ENCODE data around the gene DMPK. TPM values are rescaled to one million over a fixed set of nuclear protein-coding genes. Genes with fewer than 3 reads are reported as not detected.

Gene DMPK
- total and polyA plus RNA-seq, 2 donors (not counting 1 experiment from before 2014, with no cell fraction given) = 54.7 to 115 TPM

DNA sequence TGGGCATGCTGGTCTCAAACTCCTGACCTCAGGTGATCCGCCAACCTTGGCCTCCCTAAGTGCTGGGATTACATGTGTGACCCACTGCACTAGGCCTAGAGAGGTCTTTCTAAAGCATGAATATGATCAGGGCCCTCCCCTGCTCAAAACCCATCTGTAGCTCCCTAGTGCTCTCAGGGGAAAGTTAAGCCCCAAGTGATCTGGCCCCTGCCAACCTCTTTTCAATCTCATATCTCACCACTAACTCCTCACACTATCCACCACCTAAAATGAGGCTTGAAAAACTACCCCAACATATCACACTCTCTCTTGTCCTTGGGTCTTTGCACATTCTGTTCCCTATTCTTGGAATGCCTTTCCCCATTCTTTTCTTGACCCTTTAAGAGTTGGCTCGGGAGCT lies 12.3 kb upstream of the DMPK start:
- no peak overlapping the region for H3K4me3 ChIP-seq (replicated peaks in 1 of 4; ENCODE audit: control extremely low read depth in 1 of 4, insufficient read depth in 1 of 4, low read depth in 3 of 4, low read length in 4 of 4)
- no peak overlapping the region for H3K27ac ChIP-seq (ENCODE audit: insufficient read depth, low read length)
- H3K36me3 ChIP-seq (ENCODE audit: control insufficient read depth, insufficient read depth, low read length) = peaks cover 3% of the 10 kb centered on the region
- no peak overlapping the region for H3K9ac ChIP-seq (ENCODE audit: insufficient read depth, low read length)
- no peaks in the 10 kb centered on the region for H3K9me3 ChIP-seq (ENCODE audit: control insufficient read depth, insufficient read depth, low read depth, low read length)
- no peak overlapping the region for H2AFZ ChIP-seq (ENCODE audit: low read length)
- no peak overlapping the region for H3K4me2 ChIP-seq (ENCODE audit: extremely low read depth, insufficient read depth, low read length)
- peaks cover 19% of the 10 kb centered on the region for H3K79me2 ChIP-seq (ENCODE audit: control insufficient read depth, insufficient read depth, low read length)
- DNase-seq (ENCODE audit: low read depth in 2 of 2) = no peak
- no peak for TF ChIP-seq EZH2 (IDR thresholded peaks at IDR 0.05; ENCODE audit: low read length, missing control alignments)
- TF ChIP-seq, protein P1, sequence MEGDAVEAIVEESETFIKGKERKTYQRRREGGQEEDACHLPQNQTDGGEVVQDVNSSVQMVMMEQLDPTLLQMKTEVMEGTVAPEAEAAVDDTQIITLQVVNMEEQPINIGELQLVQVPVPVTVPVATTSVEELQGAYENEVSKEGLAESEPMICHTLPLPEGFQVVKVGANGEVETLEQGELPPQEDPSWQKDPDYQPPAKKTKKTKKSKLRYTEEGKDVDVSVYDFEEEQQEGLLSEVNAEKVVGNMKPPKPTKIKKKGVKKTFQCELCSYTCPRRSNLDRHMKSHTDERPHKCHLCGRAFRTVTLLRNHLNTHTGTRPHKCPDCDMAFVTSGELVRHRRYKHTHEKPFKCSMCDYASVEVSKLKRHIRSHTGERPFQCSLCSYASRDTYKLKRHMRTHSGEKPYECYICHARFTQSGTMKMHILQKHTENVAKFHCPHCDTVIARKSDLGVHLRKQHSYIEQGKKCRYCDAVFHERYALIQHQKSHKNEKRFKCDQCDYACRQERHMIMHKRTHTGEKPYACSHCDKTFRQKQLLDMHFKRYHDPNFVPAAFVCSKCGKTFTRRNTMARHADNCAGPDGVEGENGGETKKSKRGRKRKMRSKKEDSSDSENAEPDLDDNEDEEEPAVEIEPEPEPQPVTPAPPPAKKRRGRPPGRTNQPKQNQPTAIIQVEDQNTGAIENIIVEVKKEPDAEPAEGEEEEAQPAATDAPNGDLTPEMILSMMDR (conservative IDR thresholded peaks at IDR 0.05 in 1 of 2, IDR thresholded peaks at IDR 0.05 in 1 of 2; ENCODE audit: low read depth in 1 of 2, low read length in 2 of 2) = no peak
- H4K20me1 ChIP-seq (ENCODE audit: control insufficient read depth, extremely low read depth, insufficient read depth, low read length) = no peaks in the 10 kb centered on the region
- peaks cover 8% of the 10 kb centered on the region for H3K4me1 ChIP-seq (ENCODE audit: control insufficient read depth, extremely low read depth, insufficient read depth, low read length)
- no peaks in the 10 kb centered on the region for H3K27me3 ChIP-seq (ENCODE audit: control insufficient read depth, insufficient read depth, low read length)

DNA sequence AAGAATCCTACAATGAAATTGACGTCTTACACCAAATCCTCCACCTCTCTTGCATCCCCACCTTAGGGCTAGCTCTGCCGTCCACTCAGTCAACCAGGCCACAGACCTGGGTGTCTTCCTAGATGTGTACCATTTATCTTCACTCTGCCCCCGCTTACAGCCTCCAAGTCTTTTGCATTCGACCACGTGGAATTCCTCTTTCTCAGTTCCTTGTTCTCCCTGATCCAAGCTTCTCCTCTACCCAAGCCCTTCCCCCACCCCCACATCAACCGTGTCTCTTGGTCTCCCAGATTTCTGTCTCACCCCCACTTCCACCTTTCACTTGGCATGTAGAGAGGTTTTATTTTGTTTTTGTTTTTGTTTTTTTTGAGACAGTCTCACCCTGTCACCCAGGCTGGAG lies 11.6 kb upstream of the DMPK start:
- H3K79me2 ChIP-seq (ENCODE audit: control insufficient read depth, insufficient read depth, low read length) = peaks cover 19% of the 10 kb centered on the region
- H3K4me2 ChIP-seq (ENCODE audit: extremely low read depth, insufficient read depth, low read length) = no peak overlapping the region
- H3K4me1 ChIP-seq (ENCODE audit: control insufficient read depth, extremely low read depth, insufficient read depth, low read length) = peaks cover 8% of the 10 kb centered on the region
- H4K20me1 ChIP-seq (ENCODE audit: control insufficient read depth, extremely low read depth, insufficient read depth, low read length) = no peaks in the 10 kb centered on the region
- H3K27ac ChIP-seq (ENCODE audit: insufficient read depth, low read length) = no peak overlapping the region
- H3K4me3 ChIP-seq (replicated peaks in 1 of 4; ENCODE audit: control extremely low read depth in 1 of 4, insufficient read depth in 1 of 4, low read depth in 3 of 4, low read length in 4 of 4) = no peak overlapping the region
- no peaks in the 10 kb centered on the region for H3K9me3 ChIP-seq (ENCODE audit: control insufficient read depth, insufficient read depth, low read depth, low read length)
- no peak overlapping the region for H3K9ac ChIP-seq (ENCODE audit: insufficient read depth, low read length)
- H3K36me3 ChIP-seq (ENCODE audit: control insufficient read depth, insufficient read depth, low read length) = peaks cover 6% of the 10 kb centered on the region
- no peak for TF ChIP-seq EZH2 (IDR thresholded peaks at IDR 0.05; ENCODE audit: low read length, missing control alignments)
- TF ChIP-seq, protein P1 (conservative IDR thresholded peaks at IDR 0.05 in 1 of 2, IDR thresholded peaks at IDR 0.05 in 1 of 2; ENCODE audit: low read depth in 1 of 2, low read length in 2 of 2) = no peak
- H2AFZ ChIP-seq (ENCODE audit: low read length) = no peak overlapping the region
- no peaks in the 10 kb centered on the region for H3K27me3 ChIP-seq (ENCODE audit: control insufficient read depth, insufficient read depth, low read length)
- no peak for DNase-seq (ENCODE audit: low read depth in 2 of 2)

DNA sequence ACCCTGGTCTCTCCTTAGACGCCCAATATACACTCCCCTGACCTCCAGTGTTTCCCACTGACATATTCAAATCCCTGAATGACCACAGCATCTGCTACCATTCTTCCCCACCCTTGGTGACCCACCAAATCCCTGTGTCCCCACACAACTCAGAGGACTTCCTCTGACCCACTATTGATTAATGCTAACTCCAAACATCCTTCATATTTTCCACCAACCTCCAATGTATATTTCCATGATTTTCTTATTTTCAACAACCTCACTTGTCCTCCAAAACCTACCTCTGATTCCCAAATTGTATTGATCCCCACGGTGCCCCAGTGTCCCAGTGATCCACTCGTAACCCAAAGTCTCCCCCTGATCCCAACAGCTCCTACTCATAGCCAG lies 10.9 kb upstream of the DMPK start:
- peaks cover 8% of the 10 kb centered on the region for H3K4me1 ChIP-seq (ENCODE audit: control insufficient read depth, extremely low read depth, insufficient read depth, low read length)
- peak overlapping the region; percentile 63 for H3K4me2 ChIP-seq (ENCODE audit: extremely low read depth, insufficient read depth, low read length)
- H3K79me2 ChIP-seq (ENCODE audit: control insufficient read depth, insufficient read depth, low read length) = peaks cover 19% of the 10 kb centered on the region
- H3K27me3 ChIP-seq (ENCODE audit: control insufficient read depth, insufficient read depth, low read length) = no peaks in the 10 kb centered on the region
- H3K36me3 ChIP-seq (ENCODE audit: control insufficient read depth, insufficient read depth, low read length) = peaks cover 7% of the 10 kb centered on the region
- TF ChIP-seq, protein P1 (conservative IDR thresholded peaks at IDR 0.05 in 1 of 2, IDR thresholded peaks at IDR 0.05 in 1 of 2; ENCODE audit: low read depth in 1 of 2, low read length in 2 of 2) = no peak
- TF ChIP-seq EZH2 (IDR thresholded peaks at IDR 0.05; ENCODE audit: low read length, missing control alignments) = no peak
- peak overlapping the region; percentile 64 for H3K27ac ChIP-seq (ENCODE audit: insufficient read depth, low read length)
- H3K9ac ChIP-seq (ENCODE audit: insufficient read depth, low read length) = no peak overlapping the region
- no peaks in the 10 kb centered on the region for H3K9me3 ChIP-seq (ENCODE audit: control insufficient read depth, insufficient read depth, low read depth, low read length)
- peak overlapping the region in 1 of 4 experiments; percentile 33 for H3K4me3 ChIP-seq (replicated peaks in 1 of 4; ENCODE audit: control extremely low read depth in 1 of 4, insufficient read depth in 1 of 4, low read depth in 3 of 4, low read length in 4 of 4)
- DNase-seq (ENCODE audit: low read depth in 2 of 2) = no peak
- H2AFZ ChIP-seq (ENCODE audit: low read length) = no peak overlapping the region
- no peaks in the 10 kb centered on the region for H4K20me1 ChIP-seq (ENCODE audit: control insufficient read depth, extremely low read depth, insufficient read depth, low read length)

All from fibroblast of lung (primary cell).